Inflammatory macrophage treated with lipopolysaccharide for 1 hour (primary cell): ENCODE measurements around the gene NPAS3.
"Not testable (repeated sequence)": the region's sequence is repeated elsewhere in the genome, so short reads cannot be mapped to it uniquely, and the experiment has no call there.

Experiments used
- DNase-seq, 2 donors: peaks; one replicate each; pipeline ENCODE4 v3.0.0-alpha.2; 2020 to 2022

Gene NPAS3

GRCh38 chr14:33088274-33088673 is 149.6 kb downstream of the NPAS3 start:
- not testable (repeated sequence) for DNase-seq

GRCh38 chr14:33098016-33098415 is 159.3 kb downstream of the NPAS3 start:
- no peak for DNase-seq

GRCh38 chr14:33103489-33103888 is 164.8 kb downstream of the NPAS3 start:
- no peak for DNase-seq

DNA sequence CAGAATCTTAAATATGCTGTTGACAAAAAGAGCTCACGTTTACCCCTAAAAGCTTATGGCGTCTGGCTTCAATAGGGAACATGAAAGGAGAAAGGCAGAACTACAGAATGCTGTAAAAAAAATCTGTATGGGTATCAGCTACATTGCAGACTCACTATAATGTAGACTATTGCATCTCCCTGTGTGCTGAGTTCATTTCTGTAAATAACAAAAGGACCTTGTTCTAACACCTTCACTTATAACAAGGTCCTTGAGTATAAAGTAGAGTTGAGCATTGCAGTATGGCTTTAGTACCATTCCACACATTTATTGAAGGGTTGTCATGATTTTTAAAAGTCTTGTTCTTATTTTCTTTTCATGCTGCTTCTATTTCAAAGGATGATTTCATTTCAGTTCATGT is 165.3 kb downstream of the NPAS3 start:
- DNase-seq, result no peak

GRCh38 chr14:33110737-33111443 is 172.2 kb downstream of the NPAS3 start:
- no peak for DNase-seq

- no peak for DNase-seq
Measured at GRCh38 chr14:33114331-33114730, 175.7 kb downstream of the NPAS3 start.

DNA sequence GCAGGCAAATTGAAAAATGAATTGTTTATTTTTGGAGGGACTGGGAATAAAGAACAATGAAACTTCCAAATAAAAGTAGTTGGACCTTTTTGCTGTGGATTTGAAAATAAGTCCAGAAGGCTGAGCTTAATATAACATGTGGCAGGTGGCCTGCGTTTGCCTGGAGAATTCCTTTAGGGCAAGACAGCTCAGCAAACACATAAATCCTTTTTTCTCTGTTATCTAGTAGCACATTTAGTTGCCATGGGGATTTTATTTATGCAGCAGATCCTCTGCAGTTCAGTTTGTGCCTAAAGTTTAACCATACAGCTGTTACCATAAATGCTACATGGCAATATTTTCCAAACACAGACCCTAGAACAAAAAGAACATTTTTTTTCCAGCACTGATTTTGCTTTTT is 180.0 kb downstream of the NPAS3 start:
- DNase-seq, result no peak

DNA sequence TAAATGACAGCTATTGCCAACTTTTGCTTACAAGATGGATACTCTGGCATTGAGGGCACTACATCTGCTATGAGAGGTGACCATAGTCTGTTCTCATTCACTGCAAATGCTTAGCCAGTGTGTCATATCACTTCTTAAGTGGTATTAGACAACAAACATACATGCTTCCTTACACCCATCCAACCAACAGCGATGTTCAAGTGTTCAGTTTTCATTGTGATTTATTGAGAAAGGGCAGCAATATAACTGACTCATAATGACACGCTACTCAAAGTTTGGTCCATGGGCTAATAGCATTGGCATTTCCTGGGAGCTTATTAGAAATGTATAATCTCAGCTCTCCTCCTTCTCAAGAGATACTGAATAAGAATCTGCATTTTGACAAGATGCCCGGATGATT is 181.7 kb downstream of the NPAS3 start:
- no peak for DNase-seq

DNA sequence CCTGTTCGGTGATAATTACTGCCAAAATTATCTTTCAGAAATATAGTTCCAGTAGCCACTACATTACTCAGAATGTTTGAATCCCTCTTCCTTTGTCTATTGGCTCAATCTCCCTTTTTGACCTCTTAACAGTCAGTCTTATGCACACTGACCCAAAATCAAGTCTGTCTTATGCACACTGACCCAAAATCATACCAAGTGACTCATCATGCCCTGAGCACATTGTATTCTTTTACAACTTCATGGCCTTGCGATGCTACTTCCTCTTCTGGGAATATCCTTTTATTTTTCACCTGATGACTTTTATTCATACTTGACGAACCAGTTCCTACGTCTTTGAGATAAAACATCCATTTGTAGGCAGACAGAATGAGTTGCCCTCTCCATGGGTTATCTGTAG is 182.3 kb downstream of the NPAS3 start:
- DNase-seq, result no peak

GRCh38 chr14:33123281-33123680 is 184.6 kb downstream of the NPAS3 start:
- DNase-seq, result no peak

- no peak for DNase-seq
Measured at GRCh38 chr14:33126433-33126832, 187.8 kb downstream of the NPAS3 start.

DNA sequence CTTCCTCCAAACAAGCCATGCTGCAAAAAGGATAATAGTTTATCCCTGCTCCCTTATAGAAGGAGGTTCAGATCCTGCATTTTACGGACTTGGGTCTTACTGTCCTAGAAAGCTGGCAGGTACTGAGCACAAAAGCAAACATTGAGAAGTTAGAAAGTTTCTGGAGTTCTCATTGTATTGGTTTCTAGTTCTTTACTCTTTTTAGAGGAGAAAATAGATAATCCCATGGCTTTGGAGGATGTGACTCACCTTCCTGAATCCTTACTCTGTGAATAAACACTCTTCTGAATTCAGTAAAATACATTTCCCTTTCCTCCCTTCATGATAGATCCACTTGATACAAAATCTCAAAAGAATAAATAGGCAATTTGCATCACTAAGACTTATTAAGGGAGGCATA is 188.9 kb downstream of the NPAS3 start:
- DNase-seq, result no peak

GRCh38 chr14:33131801-33132200 is 193.1 kb downstream of the NPAS3 start:
- no peak for DNase-seq

GRCh38 chr14:33134162-33134561 is 195.5 kb downstream of the NPAS3 start:
- no peak for DNase-seq

GRCh38 chr14:33134975-33135374 is 196.3 kb downstream of the NPAS3 start:
- DNase-seq, result no peak

DNA sequence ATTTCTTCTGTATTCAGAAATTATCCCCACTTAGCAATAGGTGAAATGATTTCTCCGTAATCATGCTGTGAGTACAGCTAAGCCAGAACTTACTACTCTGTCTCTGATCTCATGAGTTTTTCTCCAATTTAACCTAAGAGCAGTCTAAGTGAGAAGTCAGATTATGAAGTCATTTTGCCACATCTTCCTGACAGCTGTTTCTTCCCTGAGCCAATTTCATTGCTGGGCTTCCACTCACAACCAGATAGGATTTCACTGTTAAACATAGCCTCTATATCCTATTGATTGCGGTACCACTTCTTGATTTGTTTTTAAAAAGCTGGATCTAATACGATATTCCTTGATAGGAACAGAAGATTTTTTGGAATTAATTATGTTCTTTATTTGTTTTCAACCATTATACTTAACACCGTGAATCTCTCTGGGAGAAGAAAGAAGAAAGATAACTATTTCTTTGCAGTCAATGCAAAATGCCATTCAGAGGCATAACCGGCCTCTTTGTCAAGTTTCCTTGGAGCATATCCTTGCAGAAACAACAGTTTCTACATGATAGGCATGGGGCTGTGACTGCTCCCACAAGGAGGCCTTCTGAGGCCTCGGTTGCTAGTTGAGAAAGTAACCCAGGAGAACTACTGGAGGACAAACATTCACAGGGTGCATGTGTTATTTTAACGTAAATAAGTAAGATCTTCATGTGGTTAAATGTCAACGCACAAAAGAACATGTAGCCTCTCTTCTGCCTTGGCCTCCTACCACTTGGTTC is 212.2 kb downstream of the NPAS3 start:
- no peak for DNase-seq

GRCh38 chr14:33163109-33163508 is 224.4 kb downstream of the NPAS3 start:
- no peak for DNase-seq

DNA sequence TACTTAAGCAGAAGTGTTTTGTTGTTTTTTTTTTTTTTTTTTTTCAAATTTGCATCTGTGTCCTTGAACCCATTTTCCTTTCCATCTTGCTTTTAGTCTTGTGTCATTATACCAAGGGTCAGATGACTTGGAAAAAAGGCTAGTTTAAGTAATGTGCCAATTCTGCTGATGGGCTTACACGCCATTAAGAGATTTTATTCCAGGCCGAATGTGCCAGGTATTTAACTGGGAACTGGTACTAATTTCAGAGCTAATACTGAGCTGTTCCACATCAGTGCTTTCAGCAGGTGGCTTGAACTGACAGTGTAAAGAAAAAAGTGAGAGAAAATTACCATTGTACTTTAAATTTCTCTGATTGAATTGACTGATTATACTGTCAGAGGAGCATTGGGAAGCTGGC is 224.9 kb downstream of the NPAS3 start:
- no peak for DNase-seq

- DNase-seq, result no peak
Measured at GRCh38 chr14:33165144-33165925, 226.7 kb downstream of the NPAS3 start.

DNA sequence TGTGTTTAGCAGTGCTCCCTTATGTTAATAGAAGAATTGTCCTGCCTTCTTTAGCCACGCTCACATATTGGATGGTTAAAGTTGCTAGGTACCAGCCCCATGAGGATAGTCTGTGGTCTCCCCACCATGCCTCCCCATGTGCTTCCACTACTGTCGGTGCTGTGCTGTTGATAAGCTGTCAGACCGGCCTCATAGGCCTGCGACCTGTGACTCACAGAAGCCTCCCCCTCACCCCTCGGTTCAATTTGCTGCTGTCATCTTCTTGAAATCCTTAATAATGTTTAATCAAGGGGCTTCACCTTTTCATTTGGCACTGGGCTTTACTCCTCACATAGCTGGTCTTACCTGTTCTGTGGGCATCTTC is 227.2 kb downstream of the NPAS3 start:
- DNase-seq, result no peak

GRCh38 chr14:33175951-33176350 is 237.3 kb downstream of the NPAS3 start:
- DNase-seq, result no peak

GRCh38 chr14:33184587-33184986 is 245.9 kb downstream of the NPAS3 start:
- no peak for DNase-seq

- no peak for DNase-seq
Measured at GRCh38 chr14:33186656-33187055, 248.0 kb downstream of the NPAS3 start.

DNA sequence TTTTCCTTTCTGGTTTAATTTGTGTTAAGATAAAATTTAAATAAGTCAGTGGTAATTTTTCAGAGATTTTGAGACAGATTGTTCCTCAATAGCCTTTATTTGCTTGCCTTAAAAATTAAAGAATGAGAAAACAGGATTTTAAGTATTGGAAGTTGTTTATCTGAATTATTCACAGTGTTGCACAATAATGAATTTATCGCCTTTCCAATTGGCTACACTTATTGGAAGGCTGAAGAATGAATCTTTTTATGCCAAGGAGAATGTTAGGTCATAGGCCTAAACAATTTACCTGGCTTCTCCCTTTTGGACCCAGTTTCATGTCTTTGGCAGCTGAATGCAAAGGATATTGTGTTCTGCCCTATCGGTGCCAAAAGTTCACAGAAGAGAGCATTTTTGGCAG is 250.2 kb downstream of the NPAS3 start:
- no peak for DNase-seq
